ENCODE data around the gene ERFL.

DNA sequence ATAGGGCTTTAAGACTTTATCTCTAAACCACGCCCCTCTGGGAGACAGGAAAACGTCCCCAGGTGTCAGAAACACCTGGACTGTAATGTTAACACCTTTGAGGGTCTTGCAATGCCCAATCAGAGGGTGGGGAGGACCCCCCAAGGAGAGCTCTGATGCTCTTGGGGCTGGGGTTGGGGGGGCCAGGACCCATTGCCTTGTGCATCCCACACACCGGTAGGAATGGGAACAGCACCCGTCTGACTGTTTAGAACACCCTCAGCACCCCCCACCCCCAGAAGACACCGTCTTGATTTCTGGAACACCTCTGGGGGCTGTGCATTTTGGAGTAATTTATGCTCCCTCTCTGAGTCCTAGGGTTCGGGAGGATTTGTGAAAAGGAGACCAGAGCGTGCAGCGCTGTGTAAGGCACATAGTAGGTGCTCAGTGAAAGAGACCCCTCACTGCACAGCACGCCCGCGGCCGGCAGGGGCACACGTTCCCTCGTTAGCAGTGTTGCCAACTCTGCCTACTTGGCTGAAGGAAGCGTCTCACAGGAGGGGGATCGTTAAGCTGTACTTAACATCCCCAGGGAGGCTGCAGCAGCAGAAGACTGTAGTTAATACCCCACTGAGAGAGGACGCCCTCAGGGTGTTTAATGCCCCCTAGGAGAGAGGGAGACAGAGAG, 2.8 kb upstream of the ERFL start:
- TF ChIP-seq, protein P1, sequence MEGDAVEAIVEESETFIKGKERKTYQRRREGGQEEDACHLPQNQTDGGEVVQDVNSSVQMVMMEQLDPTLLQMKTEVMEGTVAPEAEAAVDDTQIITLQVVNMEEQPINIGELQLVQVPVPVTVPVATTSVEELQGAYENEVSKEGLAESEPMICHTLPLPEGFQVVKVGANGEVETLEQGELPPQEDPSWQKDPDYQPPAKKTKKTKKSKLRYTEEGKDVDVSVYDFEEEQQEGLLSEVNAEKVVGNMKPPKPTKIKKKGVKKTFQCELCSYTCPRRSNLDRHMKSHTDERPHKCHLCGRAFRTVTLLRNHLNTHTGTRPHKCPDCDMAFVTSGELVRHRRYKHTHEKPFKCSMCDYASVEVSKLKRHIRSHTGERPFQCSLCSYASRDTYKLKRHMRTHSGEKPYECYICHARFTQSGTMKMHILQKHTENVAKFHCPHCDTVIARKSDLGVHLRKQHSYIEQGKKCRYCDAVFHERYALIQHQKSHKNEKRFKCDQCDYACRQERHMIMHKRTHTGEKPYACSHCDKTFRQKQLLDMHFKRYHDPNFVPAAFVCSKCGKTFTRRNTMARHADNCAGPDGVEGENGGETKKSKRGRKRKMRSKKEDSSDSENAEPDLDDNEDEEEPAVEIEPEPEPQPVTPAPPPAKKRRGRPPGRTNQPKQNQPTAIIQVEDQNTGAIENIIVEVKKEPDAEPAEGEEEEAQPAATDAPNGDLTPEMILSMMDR (IDR thresholded peaks at IDR 0.05), result peak in 1 of 6 experiments; percentile 12
- no peak for TF ChIP-seq POLR2A (IDR thresholded peaks at IDR 0.05)

Data from esophagus squamous epithelium (tissue), 4 donors.